ENCODE results near the gene TNRC18. TPM values are rescaled to one million over a fixed set of nuclear protein-coding genes. Genes with fewer than 3 reads are reported as not detected.

TNRC18 gene
- total RNA-seq, 1 experiment from 2014 or later, result 91.7 TPM

GRCh38 chr7:5303061-5303460 is 120.6 kb downstream of the TNRC18 start:
- intact Hi-C loops (cut with micrococcal nuclease; ENCODE audit: unreplicated experiment), result no loop called here
- no peaks in the 10 kb centered on the region for H3K9me3 ChIP-seq (ENCODE audit: low read depth, low read length, poor library complexity, severe bottlenecking)
- no peak overlapping the region for H3K27ac ChIP-seq (ENCODE audit: low read depth, low read length, poor library complexity, severe bottlenecking)
- BruUV-seq (replicated peaks), result TSS peak; percentile 19
- no peak overlapping the region for H3K4me3 ChIP-seq (ENCODE audit: low read depth, low read length, poor library complexity, severe bottlenecking)
- no peaks in the 10 kb centered on the region for H3K27me3 ChIP-seq (replicated peaks; ENCODE audit: insufficient read depth, low read depth, low read length, poor library complexity)
- DNase-seq (ENCODE audit: low spot score), result no peak
- ChIA-PET CTCF (no interaction called here), POLR2A (ENCODE audit: low non-redundant PET) (no interaction called here)
- H3K36me3 ChIP-seq (ENCODE audit: insufficient read depth, low read length, poor library complexity, severe bottlenecking), result peaks cover 9% of the 10 kb centered on the region
- no peak for TF ChIP-seq CTCF (conservative IDR thresholded peaks at IDR 0.05; ENCODE audit: low read depth, low read length)
- TF ChIP-seq EZH2 (IDR thresholded peaks at IDR 0.05; ENCODE audit: borderline replicate concordance, low read depth, low read length, poor library complexity, severe bottlenecking), result no peak
- no peaks in the 10 kb centered on the region for H3K4me1 ChIP-seq (ENCODE audit: insufficient read depth, low read length, poor library complexity, severe bottlenecking)

GRCh38 chr7:5302577-5302976 is 121.1 kb downstream of the TNRC18 start:
- no TSS peak for BruUV-seq (replicated peaks)
- CTCF ChIA-PET, result no interaction called here
- Histone ChIP-seq H3K4me3 (ENCODE audit: low read depth, low read length, poor library complexity, severe bottlenecking) (no peak overlapping the region), H3K4me1 (ENCODE audit: insufficient read depth, low read length, poor library complexity, severe bottlenecking) (no peaks in the 10 kb centered on the region), H3K36me3 (ENCODE audit: insufficient read depth, low read length, poor library complexity, severe bottlenecking) (peaks cover 5% of the 10 kb centered on the region), H3K27me3 (replicated peaks; ENCODE audit: insufficient read depth, low read depth, low read length, poor library complexity) (no peaks in the 10 kb centered on the region), H3K9me3 (ENCODE audit: low read depth, low read length, poor library complexity, severe bottlenecking) (no peaks in the 10 kb centered on the region), H3K27ac (ENCODE audit: low read depth, low read length, poor library complexity, severe bottlenecking) (no peak overlapping the region)
- DNase-seq (ENCODE audit: low spot score), result no peak
- intact Hi-C loops (cut with micrococcal nuclease; ENCODE audit: unreplicated experiment), result no loop called here
- no peak for TF ChIP-seq EZH2 (IDR thresholded peaks at IDR 0.05; ENCODE audit: borderline replicate concordance, low read depth, low read length, poor library complexity, severe bottlenecking)
- TF ChIP-seq CTCF (conservative IDR thresholded peaks at IDR 0.05; ENCODE audit: low read depth, low read length), result no peak
- POLR2A ChIA-PET (ENCODE audit: low non-redundant PET), result no interaction called here

GRCh38 chr7:5300366-5300765 is 123.3 kb downstream of the TNRC18 start:
- CTCF ChIA-PET, result no interaction called here
- no peak for DNase-seq (ENCODE audit: low spot score)
- Histone ChIP-seq H3K27me3 (replicated peaks; ENCODE audit: insufficient read depth, low read depth, low read length, poor library complexity) (no peaks in the 10 kb centered on the region), H3K27ac (ENCODE audit: low read depth, low read length, poor library complexity, severe bottlenecking) (no peak overlapping the region), H3K4me1 (ENCODE audit: insufficient read depth, low read length, poor library complexity, severe bottlenecking) (no peaks in the 10 kb centered on the region), H3K4me3 (ENCODE audit: low read depth, low read length, poor library complexity, severe bottlenecking) (no peak overlapping the region), H3K9me3 (ENCODE audit: low read depth, low read length, poor library complexity, severe bottlenecking) (no peaks in the 10 kb centered on the region), H3K36me3 (ENCODE audit: insufficient read depth, low read length, poor library complexity, severe bottlenecking) (peaks cover 3% of the 10 kb centered on the region)
- intact Hi-C loops (cut with micrococcal nuclease; ENCODE audit: unreplicated experiment), result no loop called here
- no peak for TF ChIP-seq EZH2 (IDR thresholded peaks at IDR 0.05; ENCODE audit: borderline replicate concordance, low read depth, low read length, poor library complexity, severe bottlenecking)
- TF ChIP-seq CTCF (conservative IDR thresholded peaks at IDR 0.05; ENCODE audit: low read depth, low read length), result no peak
- no TSS peak for BruUV-seq (replicated peaks)
- POLR2A ChIA-PET (ENCODE audit: low non-redundant PET), result no interaction called here
